Endothelial cell (in vitro differentiated cells): Measurements from ENCODE around the gene MALL. TPM values are rescaled to one million over a fixed set of nuclear protein-coding genes. Genes with fewer than 3 reads are reported as not detected.

Experiments used
- DNase-seq: peaks from one replicate; pipeline ENCODE4 v3.0.0; 2021; ENCODE audit warnings: low spot score
- H3K27ac Mint-ChIP-seq: one replicate; pipeline ENCODE4 v1.8.0; 2021; ENCODE audit warnings: mixed read lengths, inconsistent platforms; ENCODE audit not compliant: unreplicated experiment
- H3K27me3 Mint-ChIP-seq: one replicate; pipeline ENCODE4 v1.8.0; 2021; ENCODE audit warnings: mild to moderate bottlenecking, moderate library complexity, mixed read lengths, inconsistent platforms; ENCODE audit not compliant: unreplicated experiment
- H3K36me3 Mint-ChIP-seq: one replicate; pipeline ENCODE4 v1.8.0; 2021; ENCODE audit warnings: mild to moderate bottlenecking, low read depth, mixed read lengths, inconsistent platforms; ENCODE audit not compliant: unreplicated experiment
- H3K4me1 Mint-ChIP-seq: one replicate; pipeline ENCODE4 v1.8.0; 2021; ENCODE audit warnings: mild to moderate bottlenecking, mixed read lengths, inconsistent platforms; ENCODE audit not compliant: unreplicated experiment
- H3K4me3 Mint-ChIP-seq: one replicate; pipeline ENCODE4 v1.8.0; 2021; ENCODE audit warnings: mild to moderate bottlenecking, mixed read lengths, inconsistent platforms; ENCODE audit not compliant: unreplicated experiment
- H3K9me3 Mint-ChIP-seq: one replicate; pipeline ENCODE4 v1.8.0; 2021; ENCODE audit warnings: mixed read lengths, inconsistent platforms; ENCODE audit not compliant: unreplicated experiment
- total RNA-seq: library from RNA; stranded (reverse); fragmentation: NEBNext Ultra II Directional; extraction: Animal tissue kit (Norgen Biotek cat#: 25700); gene quantifications from one replicate; pipeline ENCODE4 v1.2.1, GENCODE V29; 2021; ENCODE audit not compliant: unreplicated experiment
- TF ChIP-seq, protein P1 (sequence below): fragments of 200-600 bp; sonication (generic); IDR thresholded peaks from one replicate; pipeline ENCODE4 v1.5.0; 2021; ENCODE audit warnings: antibody characterized with exemption; ENCODE audit not compliant: unreplicated experiment

Gene MALL
- total RNA-seq, 1 donor from 2014 or later: 2.6 TPM

DNA sequence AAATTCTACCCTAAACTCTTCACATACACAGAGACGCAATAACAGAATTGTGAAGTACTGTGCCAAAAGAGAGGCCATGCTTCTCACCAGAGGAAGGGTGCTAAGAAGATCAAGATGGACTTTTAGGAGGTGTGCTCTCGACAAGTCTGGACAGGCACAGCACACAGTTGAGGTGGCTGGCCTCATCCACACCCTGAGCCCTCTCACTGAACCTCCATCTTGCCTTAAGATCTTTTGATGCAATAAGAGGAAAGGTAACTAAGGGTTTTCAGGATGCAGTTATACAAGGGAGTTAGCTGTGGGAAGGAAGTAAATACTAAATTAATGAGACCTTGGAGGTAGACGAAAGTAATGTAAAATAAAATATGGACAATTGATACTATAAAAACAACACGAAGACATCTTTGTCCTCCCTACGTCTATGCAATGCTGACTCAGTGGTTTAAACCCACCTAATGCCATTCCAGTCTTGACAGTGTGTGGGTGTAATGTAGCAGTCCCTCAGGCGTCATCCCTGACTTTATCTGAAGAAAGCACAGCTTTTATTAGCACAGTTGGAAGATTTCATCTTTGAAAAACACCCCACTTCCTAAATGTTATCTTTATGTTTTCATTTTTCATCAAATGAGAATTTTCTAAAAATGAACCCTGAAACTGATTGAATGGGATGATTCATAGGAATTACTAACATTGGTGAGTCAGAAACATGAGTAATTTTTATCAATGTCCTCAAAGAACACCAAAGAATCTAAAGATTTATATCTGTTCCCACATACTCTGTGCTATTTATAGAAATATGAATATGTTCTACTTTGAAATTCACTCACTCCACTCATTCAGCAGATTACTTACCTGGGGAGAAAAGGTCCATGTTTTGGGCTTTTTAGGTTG is 34.0 kb upstream of the MALL start:
- H3K4me3 Mint-ChIP-seq: no peak overlapping the region
- peaks cover 7% of the 10 kb centered on the region for H3K36me3 Mint-ChIP-seq
- no peaks in the 10 kb centered on the region for H3K4me1 Mint-ChIP-seq
- H3K27me3 Mint-ChIP-seq: no peaks in the 10 kb centered on the region
- DNase-seq: no peak
- TF ChIP-seq, protein P1, sequence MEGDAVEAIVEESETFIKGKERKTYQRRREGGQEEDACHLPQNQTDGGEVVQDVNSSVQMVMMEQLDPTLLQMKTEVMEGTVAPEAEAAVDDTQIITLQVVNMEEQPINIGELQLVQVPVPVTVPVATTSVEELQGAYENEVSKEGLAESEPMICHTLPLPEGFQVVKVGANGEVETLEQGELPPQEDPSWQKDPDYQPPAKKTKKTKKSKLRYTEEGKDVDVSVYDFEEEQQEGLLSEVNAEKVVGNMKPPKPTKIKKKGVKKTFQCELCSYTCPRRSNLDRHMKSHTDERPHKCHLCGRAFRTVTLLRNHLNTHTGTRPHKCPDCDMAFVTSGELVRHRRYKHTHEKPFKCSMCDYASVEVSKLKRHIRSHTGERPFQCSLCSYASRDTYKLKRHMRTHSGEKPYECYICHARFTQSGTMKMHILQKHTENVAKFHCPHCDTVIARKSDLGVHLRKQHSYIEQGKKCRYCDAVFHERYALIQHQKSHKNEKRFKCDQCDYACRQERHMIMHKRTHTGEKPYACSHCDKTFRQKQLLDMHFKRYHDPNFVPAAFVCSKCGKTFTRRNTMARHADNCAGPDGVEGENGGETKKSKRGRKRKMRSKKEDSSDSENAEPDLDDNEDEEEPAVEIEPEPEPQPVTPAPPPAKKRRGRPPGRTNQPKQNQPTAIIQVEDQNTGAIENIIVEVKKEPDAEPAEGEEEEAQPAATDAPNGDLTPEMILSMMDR: no peak
- peaks cover 7% of the 10 kb centered on the region for H3K9me3 Mint-ChIP-seq
- H3K27ac Mint-ChIP-seq: no peak overlapping the region

- H3K36me3 Mint-ChIP-seq: no peaks in the 10 kb centered on the region
- no peaks in the 10 kb centered on the region for H3K27me3 Mint-ChIP-seq
- H3K4me1 Mint-ChIP-seq: no peaks in the 10 kb centered on the region
- H3K27ac Mint-ChIP-seq: no peak overlapping the region
- H3K9me3 Mint-ChIP-seq: no peaks in the 10 kb centered on the region
- DNase-seq: no peak
- no peak overlapping the region for H3K4me3 Mint-ChIP-seq
- TF ChIP-seq, protein P1: no peak
Measured at GRCh38 chr2:110146945-110147332, 31.3 kb upstream of the MALL start.

- Mint-ChIP-seq H3K9me3 (no peaks in the 10 kb centered on the region), H3K36me3 (no peaks in the 10 kb centered on the region), H3K4me1 (no peaks in the 10 kb centered on the region), H3K27ac (no peak overlapping the region), H3K27me3 (no peaks in the 10 kb centered on the region), H3K4me3 (no peak overlapping the region)
- TF ChIP-seq, protein P1: no peak
- no peak for DNase-seq
Measured at GRCh38 chr2:110146183-110146944, 30.7 kb upstream of the MALL start.

DNA sequence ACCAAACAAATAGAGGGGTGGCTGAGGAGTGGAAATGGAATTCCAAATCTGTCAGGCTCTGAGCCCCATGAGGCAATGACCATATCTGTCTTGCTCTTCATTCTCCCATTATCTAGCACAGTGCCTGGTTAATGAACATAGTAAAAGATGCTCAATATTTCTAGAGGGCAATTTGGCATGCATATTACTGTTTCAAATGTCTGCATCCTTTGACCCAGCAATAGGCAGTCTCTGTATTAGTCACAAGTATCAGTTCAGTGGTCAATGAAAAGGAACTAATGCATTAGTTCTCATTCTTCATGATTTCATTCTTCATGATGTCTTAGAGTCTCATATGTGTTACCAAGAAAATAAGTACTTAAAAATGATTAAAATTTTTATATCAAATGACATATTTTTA is 28.4 kb upstream of the MALL start:
- H3K4me1 Mint-ChIP-seq: no peaks in the 10 kb centered on the region
- H3K9me3 Mint-ChIP-seq: no peaks in the 10 kb centered on the region
- H3K27me3 Mint-ChIP-seq: no peaks in the 10 kb centered on the region
- no peak overlapping the region for H3K27ac Mint-ChIP-seq
- no peak overlapping the region for H3K4me3 Mint-ChIP-seq
- TF ChIP-seq, protein P1: no peak
- no peak for DNase-seq
- H3K36me3 Mint-ChIP-seq: no peaks in the 10 kb centered on the region

GRCh38 chr2:110140401-110140800 is 24.8 kb upstream of the MALL start:
- DNase-seq: no peak
- Mint-ChIP-seq H3K36me3 (no peaks in the 10 kb centered on the region), H3K27ac (no peak overlapping the region), H3K9me3 (no peaks in the 10 kb centered on the region), H3K4me3 (no peak overlapping the region), H3K27me3 (no peaks in the 10 kb centered on the region), H3K4me1 (peaks cover 5% of the 10 kb centered on the region)
- TF ChIP-seq, protein P1: no peak
